Measurements from ENCODE around the gene TAF4.
"Not testable (repeated sequence)": the region's sequence is repeated elsewhere in the genome, so short reads cannot be mapped to it uniquely, and the experiment has no call there.

The TAF4 gene

DNA sequence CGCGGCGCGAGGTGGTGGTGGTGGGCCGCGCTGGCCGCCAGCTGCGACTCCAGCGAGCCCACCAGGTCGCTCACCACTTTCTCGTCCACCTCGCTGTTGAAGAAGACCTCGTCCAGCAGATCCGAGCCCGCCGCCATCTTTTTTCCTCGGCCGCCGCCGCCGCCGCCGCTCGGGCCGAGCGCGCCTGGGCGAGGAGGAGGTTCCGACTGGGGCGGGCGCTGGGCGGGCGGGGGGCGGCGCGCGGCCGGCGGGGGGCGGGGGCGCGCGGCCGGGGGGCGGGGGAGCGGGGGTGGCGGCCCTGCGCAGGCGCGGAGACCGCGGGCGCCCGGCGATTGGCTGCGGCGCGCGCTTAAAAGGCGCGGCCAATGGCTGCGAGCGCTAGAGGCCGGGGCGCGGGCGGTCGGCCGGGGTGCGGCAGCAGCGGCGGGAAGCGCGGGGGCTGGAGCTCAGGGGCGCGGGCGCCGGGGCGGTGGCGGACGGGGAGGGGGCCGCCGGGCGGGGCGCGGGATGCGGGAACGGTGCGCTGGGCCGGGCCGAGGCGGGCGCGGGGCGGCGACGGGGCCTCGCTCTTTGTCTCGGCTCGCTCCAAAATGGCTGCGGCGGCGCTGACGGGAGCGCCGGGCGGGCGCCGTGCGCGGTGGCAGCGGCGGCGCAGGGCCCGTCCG, at the start of gene TAF4:
Gene TAF4, minus strand, starts transcription at position 208 of the 665 bp plus-strand sequence. Its CDS starts 71 bp downstream, at position 137.
- peak; percentile 59 to 96 (median 66) for DNase-seq
- intact Hi-C loops (cut with DNase I), result loop anchor here (1.0 to 2.0 kb wide), 2 partner anchors 56 to 75 kb away; partner anchors contain the start of gene LSM14B

DNA sequence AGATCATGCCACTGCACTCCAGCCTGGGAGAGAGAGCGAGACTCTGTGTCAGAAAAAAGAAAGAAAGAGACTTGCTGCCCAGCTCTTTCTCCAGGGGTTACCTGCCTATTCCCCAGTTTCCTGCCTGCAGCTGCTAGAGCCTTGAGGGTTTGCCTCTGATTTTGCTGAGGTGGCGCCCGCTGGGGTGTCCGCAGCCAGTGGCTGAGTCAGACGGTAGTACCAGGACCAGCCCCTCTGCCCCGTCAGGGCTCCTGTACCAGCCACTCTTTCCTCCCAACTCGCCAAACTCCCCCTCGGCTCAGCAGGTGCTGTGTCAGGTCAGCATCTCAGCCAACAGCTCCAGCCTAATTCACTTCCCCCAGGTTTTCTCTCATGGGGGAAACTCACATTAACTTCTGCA, 49.2 kb upstream of the TAF4 start:
- peak in 1 of 10 donors; percentile 42 for DNase-seq
- intact Hi-C loops (cut with DNase I), result no loop called here

DNA sequence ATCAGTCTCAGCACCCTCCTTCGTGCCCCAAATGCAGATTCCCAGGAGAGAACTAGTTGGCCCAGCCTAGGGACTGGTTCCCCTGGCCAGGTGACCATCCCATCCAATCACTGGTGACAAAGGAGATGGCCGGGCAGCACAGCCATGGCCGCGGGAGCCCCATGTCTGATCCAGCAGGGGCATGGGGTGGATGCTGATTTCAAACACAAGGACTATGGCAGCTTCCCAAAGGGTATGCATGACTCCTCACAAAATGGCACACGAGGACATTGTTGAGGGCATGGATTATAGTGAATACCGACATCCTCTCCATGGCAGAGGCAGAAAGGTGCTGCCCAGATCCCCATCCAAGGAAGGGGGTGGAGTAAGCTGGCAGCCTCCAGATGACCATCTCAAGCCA, 46.7 kb upstream of the TAF4 start:
- intact Hi-C loops (cut with DNase I), result no loop called here
- DNase-seq, result peak in 1 of 10 donors; percentile 27

- intact Hi-C loops (cut with DNase I), result no loop called here
- peak in 1 of 10 donors; percentile 9 for DNase-seq
Observed at GRCh38 chr20:62111148-62111547, 45.5 kb upstream of the TAF4 start.

GRCh38 chr20:62105592-62105991, 39.9 kb upstream of the TAF4 start:
- intact Hi-C loops (cut with DNase I), result no loop called here
- DNase-seq, result no peak

- peak in 2 of 10 donors; percentile 5 to 8 for DNase-seq
- intact Hi-C loops (cut with DNase I), result no loop called here
Observed at GRCh38 chr20:62104791-62105345, 39.2 kb upstream of the TAF4 start.

DNA sequence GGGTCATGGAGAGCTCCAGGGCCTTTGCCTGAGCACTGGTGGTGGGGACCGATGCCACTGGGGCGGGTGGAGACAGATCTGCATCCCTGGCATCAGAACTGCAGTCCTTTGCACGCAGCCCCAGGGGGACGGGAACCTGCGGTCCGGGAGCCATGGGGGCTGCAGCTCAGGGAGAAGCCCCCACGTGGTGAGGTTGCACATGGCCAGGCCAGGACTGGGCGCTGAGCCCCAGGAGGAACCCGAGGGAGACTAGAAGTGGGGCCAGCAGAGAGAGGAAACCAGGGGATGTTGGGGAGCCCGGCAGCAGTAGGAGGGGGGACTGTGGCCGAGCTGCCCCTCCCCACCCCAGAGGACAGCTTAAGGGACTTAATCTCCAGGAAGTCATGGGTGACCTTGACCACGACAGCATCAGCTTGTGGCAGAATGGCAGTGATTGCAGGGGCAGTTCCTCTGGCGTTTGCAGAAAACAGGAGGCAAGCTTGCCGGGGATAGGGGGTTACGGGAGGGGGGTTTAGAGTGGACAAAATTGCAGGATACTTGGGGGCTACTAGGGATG, 38.6 kb upstream of the TAF4 start:
- DNase-seq, result peak in 2 of 10 donors; percentile 48 to 55
- intact Hi-C loops (cut with DNase I), result no loop called here

DNA sequence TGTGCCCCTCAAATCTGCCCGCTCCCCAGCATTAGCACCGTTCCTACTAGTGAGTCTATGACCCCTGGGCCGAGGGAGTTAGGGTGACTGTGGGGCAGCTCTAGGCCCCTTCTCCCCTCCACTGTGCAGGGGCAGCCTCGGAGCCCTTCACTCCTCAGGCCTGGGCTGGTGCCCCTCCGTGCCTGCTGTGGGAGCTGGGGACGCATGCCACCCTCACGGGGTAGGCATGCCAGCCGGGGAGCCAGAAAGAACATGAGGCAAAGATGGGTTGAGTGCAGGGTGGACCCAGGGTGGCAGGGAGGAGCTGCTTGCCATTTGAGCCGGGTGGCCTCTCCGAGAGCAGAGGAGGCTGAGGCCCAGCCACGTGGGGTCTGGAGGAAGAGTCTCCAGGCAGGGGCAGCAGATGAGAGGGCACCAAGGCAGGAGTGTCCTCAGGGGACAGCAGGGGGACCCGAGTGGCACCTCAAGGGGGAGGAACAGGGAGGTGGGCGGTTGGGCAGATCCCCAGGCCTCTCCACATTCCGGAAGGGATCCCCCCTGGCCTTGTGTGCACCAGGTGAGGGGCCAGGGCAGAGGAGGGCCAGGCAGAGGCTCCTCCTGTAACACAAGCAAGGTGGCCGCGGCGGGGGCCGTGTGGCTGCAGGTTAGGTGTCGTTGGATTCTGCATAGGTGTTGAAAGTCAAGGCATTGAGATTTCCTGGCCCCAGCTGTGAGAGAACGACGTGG, 38.0 kb upstream of the TAF4 start:
- intact Hi-C loops (cut with DNase I), result no loop called here
- peak in 2 of 10 donors; percentile 45 to 57 for DNase-seq

GRCh38 chr20:62101078-62101477, 35.4 kb upstream of the TAF4 start:
- intact Hi-C loops (cut with DNase I), result no loop called here
- no peak for DNase-seq

DNA sequence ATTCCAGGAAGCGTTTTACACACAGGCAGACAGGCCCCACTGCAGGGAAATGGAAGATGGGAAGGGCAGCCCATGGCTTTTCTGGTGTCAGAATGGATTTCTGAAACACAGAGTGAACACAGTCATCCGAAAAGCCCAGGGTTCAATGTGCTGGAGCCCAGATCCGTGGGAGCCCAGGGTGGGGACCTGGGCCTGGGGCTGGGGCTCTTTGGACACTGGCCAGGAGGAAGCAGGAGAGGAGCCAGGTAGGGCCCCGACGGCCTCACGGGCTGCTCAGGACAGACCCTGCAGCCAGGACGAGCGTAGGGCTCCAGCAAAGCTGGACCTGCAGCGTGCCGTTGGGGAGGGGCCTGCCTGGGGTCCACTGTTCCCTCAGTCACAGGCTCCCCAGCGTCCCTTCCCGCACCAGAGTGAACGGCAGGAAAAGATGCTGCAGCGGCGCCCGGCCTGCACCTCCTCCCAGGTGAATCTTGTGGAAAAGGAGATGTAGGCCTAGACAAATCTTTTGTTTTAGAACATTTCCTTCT, 32.3 kb upstream of the TAF4 start:
- DNase-seq, result peak in 1 of 10 donors; percentile 55
- intact Hi-C loops (cut with DNase I), result no loop called here

- peak in 1 of 10 donors; percentile 78 for DNase-seq
- intact Hi-C loops (cut with DNase I), result no loop called here
Observed at GRCh38 chr20:62096421-62097380, 31.0 kb upstream of the TAF4 start.

DNA sequence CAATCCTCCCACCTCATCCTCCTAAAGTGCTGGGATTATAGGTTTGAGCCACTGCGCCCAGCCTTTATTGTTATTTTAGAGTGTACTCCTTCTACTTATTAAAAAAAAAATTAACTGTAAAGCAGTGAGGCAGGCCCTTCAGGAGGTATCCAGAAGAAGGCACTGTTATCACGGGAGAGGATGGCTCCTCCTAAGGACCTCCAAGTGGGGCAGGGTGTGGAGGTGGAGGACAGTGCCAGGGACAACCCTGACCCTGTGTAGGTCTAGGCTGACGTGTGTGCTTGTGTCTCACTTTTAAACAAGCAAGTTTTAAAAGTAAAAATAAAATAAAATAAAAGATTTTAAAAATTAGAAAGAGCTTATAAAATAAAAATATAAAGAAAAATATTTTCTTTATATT, 23.7 kb upstream of the TAF4 start:
- intact Hi-C loops (cut with DNase I), result no loop called here
- DNase-seq, result peak in 2 of 10 donors; percentile 26 to 31

GRCh38 chr20:62088258-62089127, 22.8 kb upstream of the TAF4 start:
- DNase-seq, result peak in 1 of 10 donors; percentile 1
- intact Hi-C loops (cut with DNase I), result no loop called here

DNA sequence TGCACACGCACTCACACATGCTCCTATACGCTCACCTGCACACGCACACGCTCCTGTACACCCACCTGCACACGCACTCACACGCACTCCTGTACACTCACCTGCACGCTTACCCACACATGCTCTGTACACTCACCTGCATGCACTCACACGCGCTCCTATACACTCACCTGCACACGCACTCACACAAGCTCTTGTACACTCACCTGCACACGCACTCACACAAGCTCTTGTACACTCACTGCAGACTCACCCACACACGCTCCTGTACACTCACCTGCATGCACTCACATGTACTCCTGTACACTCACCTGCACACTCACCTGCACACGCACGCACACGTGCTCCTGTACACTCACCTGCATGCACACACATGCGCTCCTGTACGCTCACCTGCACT, 22.0 kb upstream of the TAF4 start:
- DNase-seq, result peak in 2 of 10 donors; percentile 7 to 10
- intact Hi-C loops (cut with DNase I), result no loop called here

DNA sequence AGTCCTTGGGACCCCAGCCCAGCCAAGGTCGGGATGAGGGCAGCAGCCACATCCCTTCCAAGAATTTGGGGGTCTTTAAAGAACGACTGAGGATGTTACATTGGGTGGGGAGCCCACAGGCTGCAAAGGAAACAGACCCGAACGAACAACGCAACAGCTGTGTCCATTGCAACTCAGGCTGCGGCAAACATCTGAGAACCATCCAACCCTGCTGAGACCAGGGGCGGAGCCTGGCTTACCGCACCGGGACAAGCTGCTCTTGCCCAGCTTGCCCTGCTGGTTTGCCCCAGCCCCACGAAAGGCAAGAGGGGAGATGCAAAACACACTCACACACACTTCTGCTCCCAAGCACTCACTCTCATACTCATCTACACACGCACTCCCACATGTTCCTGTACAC, 21.5 kb upstream of the TAF4 start:
- intact Hi-C loops (cut with DNase I), result no loop called here
- peak in 2 of 10 donors; percentile 24 to 50 for DNase-seq

- intact Hi-C loops (cut with DNase I), result no loop called here
- DNase-seq, result peak in 2 of 10 donors; percentile 36 to 67
Observed at GRCh38 chr20:62085206-62085605, 19.5 kb upstream of the TAF4 start.

DNA sequence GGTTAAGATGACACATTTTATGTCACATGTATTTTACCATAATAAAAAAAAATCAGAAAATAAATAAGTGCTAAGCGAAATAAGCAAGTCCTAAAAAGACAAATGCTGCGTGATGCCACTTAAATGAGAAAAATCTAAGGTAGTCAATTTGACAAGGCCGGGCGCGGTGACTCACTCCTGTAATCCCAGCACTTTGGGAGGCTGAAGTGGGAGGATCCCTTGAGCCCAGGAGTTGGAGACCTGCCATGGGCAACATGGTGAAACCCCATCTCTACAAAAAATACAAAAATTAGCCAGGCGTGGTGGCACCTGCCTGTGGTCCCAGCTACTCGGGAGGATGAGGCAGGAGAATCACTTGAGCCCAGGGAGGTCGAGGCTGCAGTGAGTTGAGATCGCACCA, 18.5 kb upstream of the TAF4 start:
- DNase-seq, result peak in 2 of 10 donors; percentile 49 to 61
- intact Hi-C loops (cut with DNase I), result not testable (repeated sequence)

- intact Hi-C loops (cut with DNase I), result no loop called here
- DNase-seq, result no peak
Observed at GRCh38 chr20:62083312-62083711, 17.6 kb upstream of the TAF4 start.

All from posterior cingulate gyrus (tissue), 11 donors.